Measurements from ENCODE around the gene PTPN9.

The PTPN9 gene

GRCh38 chr15:75428152-75428551, 151.0 kb downstream of the PTPN9 start:
- no peak overlapping the region for H3K4me3 ChIP-seq (ENCODE audit: low read length)
- TF ChIP-seq CTCF (IDR thresholded peaks at IDR 0.05; ENCODE audit: insufficient read depth, low read depth, low read length, missing control alignments), result no peak
- DNase-seq (ENCODE audit: low read depth), result no peak

- no peak for DNase-seq (ENCODE audit: low read depth)
- no peak for TF ChIP-seq CTCF (IDR thresholded peaks at IDR 0.05; ENCODE audit: insufficient read depth, low read depth, low read length, missing control alignments)
- no peak overlapping the region for H3K4me3 ChIP-seq (ENCODE audit: low read length)
These were observed 153.1 kb downstream of the PTPN9 start for GRCh38 chr15:75425966-75426500.

- TF ChIP-seq CTCF (IDR thresholded peaks at IDR 0.05; ENCODE audit: insufficient read depth, low read depth, low read length, missing control alignments), result no peak
- no peak overlapping the region for H3K4me3 ChIP-seq (ENCODE audit: low read length)
- no peak for DNase-seq (ENCODE audit: low read depth)
These were observed 156.6 kb downstream of the PTPN9 start for GRCh38 chr15:75422554-75422953.

- H3K4me3 ChIP-seq (ENCODE audit: low read length), result no peak overlapping the region
- peak; percentile 25 for DNase-seq (ENCODE audit: low read depth)
- no peak for TF ChIP-seq CTCF (IDR thresholded peaks at IDR 0.05; ENCODE audit: insufficient read depth, low read depth, low read length, missing control alignments)
These were observed 158.4 kb downstream of the PTPN9 start for GRCh38 chr15:75420698-75421097.

GRCh38 chr15:75416584-75416983, 162.5 kb downstream of the PTPN9 start:
- H3K4me3 ChIP-seq (ENCODE audit: low read length), result no peak overlapping the region
- no peak for TF ChIP-seq CTCF (IDR thresholded peaks at IDR 0.05; ENCODE audit: insufficient read depth, low read depth, low read length, missing control alignments)
- DNase-seq (ENCODE audit: low read depth), result no peak

All from epithelial cell of esophagus (primary cell).